ENCODE results near the gene HS6ST2.

HS6ST2 gene

GRCh38 chrX:133005042-133005441 lies 46.6 kb upstream of the HS6ST2 start:
- H3K79me2 ChIP-seq (ENCODE audit: control insufficient read depth, low read length), result no peaks in the 10 kb centered on the region
- no peaks in the 10 kb centered on the region for H3K9me3 ChIP-seq (ENCODE audit: control insufficient read depth, insufficient read depth, low read length)
- H3K4me1 ChIP-seq (ENCODE audit: control insufficient read depth, low read length), result no peaks in the 10 kb centered on the region
- H4K20me1 ChIP-seq (ENCODE audit: control insufficient read depth, insufficient read depth, low read depth, low read length), result no peaks in the 10 kb centered on the region
- no peaks in the 10 kb centered on the region for H3F3A ChIP-seq (ENCODE audit: control insufficient read depth, insufficient read depth)
- H3K36me3 ChIP-seq (ENCODE audit: control insufficient read depth, low read length), result no peaks in the 10 kb centered on the region
- H3K4me2 ChIP-seq (ENCODE audit: low read length), result no peak overlapping the region
- no peak overlapping the region for H3K27ac ChIP-seq (ENCODE audit: low read depth, low read length)
- H3K27me3 ChIP-seq (ENCODE audit: control insufficient read depth, low read length), result no peaks in the 10 kb centered on the region
- H3K9me2 ChIP-seq (replicated peaks; ENCODE audit: control insufficient read depth, low read length), result no peaks in the 10 kb centered on the region
- TF ChIP-seq, protein P1, sequence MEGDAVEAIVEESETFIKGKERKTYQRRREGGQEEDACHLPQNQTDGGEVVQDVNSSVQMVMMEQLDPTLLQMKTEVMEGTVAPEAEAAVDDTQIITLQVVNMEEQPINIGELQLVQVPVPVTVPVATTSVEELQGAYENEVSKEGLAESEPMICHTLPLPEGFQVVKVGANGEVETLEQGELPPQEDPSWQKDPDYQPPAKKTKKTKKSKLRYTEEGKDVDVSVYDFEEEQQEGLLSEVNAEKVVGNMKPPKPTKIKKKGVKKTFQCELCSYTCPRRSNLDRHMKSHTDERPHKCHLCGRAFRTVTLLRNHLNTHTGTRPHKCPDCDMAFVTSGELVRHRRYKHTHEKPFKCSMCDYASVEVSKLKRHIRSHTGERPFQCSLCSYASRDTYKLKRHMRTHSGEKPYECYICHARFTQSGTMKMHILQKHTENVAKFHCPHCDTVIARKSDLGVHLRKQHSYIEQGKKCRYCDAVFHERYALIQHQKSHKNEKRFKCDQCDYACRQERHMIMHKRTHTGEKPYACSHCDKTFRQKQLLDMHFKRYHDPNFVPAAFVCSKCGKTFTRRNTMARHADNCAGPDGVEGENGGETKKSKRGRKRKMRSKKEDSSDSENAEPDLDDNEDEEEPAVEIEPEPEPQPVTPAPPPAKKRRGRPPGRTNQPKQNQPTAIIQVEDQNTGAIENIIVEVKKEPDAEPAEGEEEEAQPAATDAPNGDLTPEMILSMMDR (IDR thresholded peaks at IDR 0.05; ENCODE audit: low read depth, low read length, poor library complexity, severe bottlenecking), result peak; percentile 65
- TF ChIP-seq EZH2phosphoT487 (IDR thresholded peaks at IDR 0.05; ENCODE audit: borderline replicate concordance, low read length), result no peak
- no peak overlapping the region for H3K4me3 ChIP-seq (ENCODE audit: low read length)

- Histone ChIP-seq H3K4me2 (ENCODE audit: low read length) (no peak overlapping the region), H3K9me3 (ENCODE audit: control insufficient read depth, insufficient read depth, low read length) (no peaks in the 10 kb centered on the region), H3K27me3 (ENCODE audit: control insufficient read depth, low read length) (no peaks in the 10 kb centered on the region), H3K9me2 (replicated peaks; ENCODE audit: control insufficient read depth, low read length) (no peaks in the 10 kb centered on the region), H3K4me3 (ENCODE audit: low read length) (no peak overlapping the region), H3K36me3 (ENCODE audit: control insufficient read depth, low read length) (no peaks in the 10 kb centered on the region), H4K20me1 (ENCODE audit: control insufficient read depth, insufficient read depth, low read depth, low read length) (no peaks in the 10 kb centered on the region), H3K79me2 (ENCODE audit: control insufficient read depth, low read length) (no peaks in the 10 kb centered on the region), H3K4me1 (ENCODE audit: control insufficient read depth, low read length) (no peaks in the 10 kb centered on the region), H3K27ac (ENCODE audit: low read depth, low read length) (no peak overlapping the region), H3F3A (ENCODE audit: control insufficient read depth, insufficient read depth) (no peaks in the 10 kb centered on the region)
- TF ChIP-seq EZH2phosphoT487 (IDR thresholded peaks at IDR 0.05; ENCODE audit: borderline replicate concordance, low read length), result no peak
- TF ChIP-seq, protein P1 (IDR thresholded peaks at IDR 0.05; ENCODE audit: low read depth, low read length, poor library complexity, severe bottlenecking), result no peak
These were observed 40.8 kb upstream of the HS6ST2 start for GRCh38 chrX:132999209-132999608.

DNA sequence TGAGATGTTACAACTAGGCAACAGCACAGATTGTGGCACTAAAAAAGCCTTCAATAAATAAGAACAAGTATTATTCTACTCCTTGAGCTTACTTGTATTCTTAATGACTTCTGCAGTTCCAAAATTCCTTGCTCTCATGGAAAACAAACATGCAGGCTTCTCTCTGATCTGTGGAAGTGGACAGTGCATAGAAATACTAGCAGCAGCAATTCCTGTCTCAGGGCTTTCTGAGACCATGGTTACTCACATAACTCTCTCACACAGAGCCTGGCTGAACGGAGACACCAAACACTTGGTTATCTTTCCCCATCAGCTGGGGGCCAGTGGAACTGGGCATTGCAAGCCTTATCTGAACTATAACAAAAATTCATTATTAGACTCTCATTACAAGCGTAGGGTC lies 32.4 kb upstream of the HS6ST2 start:
- TF ChIP-seq EZH2phosphoT487 (IDR thresholded peaks at IDR 0.05; ENCODE audit: borderline replicate concordance, low read length), result no peak
- TF ChIP-seq, protein P1 (IDR thresholded peaks at IDR 0.05; ENCODE audit: low read depth, low read length, poor library complexity, severe bottlenecking), result no peak
- H3K4me3 ChIP-seq (ENCODE audit: low read length), result no peak overlapping the region
- no peaks in the 10 kb centered on the region for H3K27me3 ChIP-seq (ENCODE audit: control insufficient read depth, low read length)
- H3K27ac ChIP-seq (ENCODE audit: low read depth, low read length), result no peak overlapping the region
- no peaks in the 10 kb centered on the region for H3K9me3 ChIP-seq (ENCODE audit: control insufficient read depth, insufficient read depth, low read length)
- H3K79me2 ChIP-seq (ENCODE audit: control insufficient read depth, low read length), result no peaks in the 10 kb centered on the region
- H3K36me3 ChIP-seq (ENCODE audit: control insufficient read depth, low read length), result no peaks in the 10 kb centered on the region
- H3K4me2 ChIP-seq (ENCODE audit: low read length), result no peak overlapping the region
- H3K4me1 ChIP-seq (ENCODE audit: control insufficient read depth, low read length), result no peaks in the 10 kb centered on the region
- no peaks in the 10 kb centered on the region for H3F3A ChIP-seq (ENCODE audit: control insufficient read depth, insufficient read depth)
- H3K9me2 ChIP-seq (replicated peaks; ENCODE audit: control insufficient read depth, low read length), result no peaks in the 10 kb centered on the region
- no peaks in the 10 kb centered on the region for H4K20me1 ChIP-seq (ENCODE audit: control insufficient read depth, insufficient read depth, low read depth, low read length)

GRCh38 chrX:132986556-132986955 lies 28.1 kb upstream of the HS6ST2 start:
- H3K36me3 ChIP-seq (ENCODE audit: control insufficient read depth, low read length), result no peaks in the 10 kb centered on the region
- H3K27ac ChIP-seq (ENCODE audit: low read depth, low read length), result no peak overlapping the region
- no peaks in the 10 kb centered on the region for H3F3A ChIP-seq (ENCODE audit: control insufficient read depth, insufficient read depth)
- TF ChIP-seq, protein P1 (IDR thresholded peaks at IDR 0.05; ENCODE audit: low read depth, low read length, poor library complexity, severe bottlenecking), result no peak
- TF ChIP-seq EZH2phosphoT487 (IDR thresholded peaks at IDR 0.05; ENCODE audit: borderline replicate concordance, low read length), result no peak
- no peaks in the 10 kb centered on the region for H4K20me1 ChIP-seq (ENCODE audit: control insufficient read depth, insufficient read depth, low read depth, low read length)
- H3K27me3 ChIP-seq (ENCODE audit: control insufficient read depth, low read length), result no peaks in the 10 kb centered on the region
- no peak overlapping the region for H3K4me3 ChIP-seq (ENCODE audit: low read length)
- no peaks in the 10 kb centered on the region for H3K9me3 ChIP-seq (ENCODE audit: control insufficient read depth, insufficient read depth, low read length)
- H3K79me2 ChIP-seq (ENCODE audit: control insufficient read depth, low read length), result no peaks in the 10 kb centered on the region
- no peaks in the 10 kb centered on the region for H3K9me2 ChIP-seq (replicated peaks; ENCODE audit: control insufficient read depth, low read length)
- no peaks in the 10 kb centered on the region for H3K4me1 ChIP-seq (ENCODE audit: control insufficient read depth, low read length)
- H3K4me2 ChIP-seq (ENCODE audit: low read length), result no peak overlapping the region

All from DOHH2 (cell line).